CD8-positive, alpha-beta memory T cell (primary cell): ENCODE data around the gene KRTAP10-5. TPM values are rescaled to one million over a fixed set of nuclear protein-coding genes. Genes with fewer than 3 reads are reported as not detected.
A peak's percentile ranks its signal among the peaks of the same experiment; 100 is the strongest.
"Not testable (repeated sequence)": the region's sequence is repeated elsewhere in the genome, so short reads cannot be mapped to it uniquely, and the experiment has no call there.

Experiments
- CTCF ChIA-PET: fragments of 350-600 bp; sonication (Branson Sonifier 250); formaldehyde crosslinking; loops from one replicate; lab custom pipeline; 2021; ENCODE audit warnings: antibody characterized with exemption; lab: Charles Lee
- POLR2A ChIA-PET: fragments of 350-600 bp; sonication (Branson Sonifier 250); formaldehyde crosslinking; loops from one replicate; lab custom pipeline; 2021; ENCODE audit warnings: antibody characterized with exemption; lab: Charles Lee
- DNase-seq, 5 donors: peaks; one replicate each; pipeline versions ENCODE4 v3.0.0 to v3.0.0-alpha.2; 2020 to 2022; ENCODE audit warnings: mixed read lengths in 1 of 5
- H3K27ac ChIP-seq: one replicate; pipeline ENCODE4 v1.7.0; 2013; ENCODE audit warnings: low read depth, mild to moderate bottlenecking, low read length, moderate library complexity
- H3K27me3 ChIP-seq: 2 replicates; pipeline ENCODE4 v1.7.0; 2013; ENCODE audit warnings: low read length, mild to moderate bottlenecking; ENCODE audit not compliant: insufficient read depth, poor library complexity, severe bottlenecking
- H3K36me3 ChIP-seq: 2 replicates; pipeline ENCODE4 v1.7.0; 2013; ENCODE audit warnings: mild to moderate bottlenecking, low read length, moderate library complexity; ENCODE audit not compliant: insufficient read depth
- H3K4me1 ChIP-seq: 2 replicates; pipeline ENCODE4 v1.7.0; 2013; ENCODE audit warnings: mild to moderate bottlenecking, low read length, moderate library complexity; ENCODE audit not compliant: insufficient read depth
- H3K4me3 ChIP-seq: 2 replicates; pipeline ENCODE4 v1.7.0; 2013; ENCODE audit warnings: mild to moderate bottlenecking, low read length
- H3K9me3 ChIP-seq: 2 replicates; pipeline ENCODE4 v1.7.0; 2013; ENCODE audit warnings: mild to moderate bottlenecking, low read length
- H3K27ac Mint-ChIP-seq, 8 donors: one replicate each; pipeline ENCODE4 v1.8.0; 2020 to 2021; ENCODE audit warnings: mixed read lengths in 8 of 8, mild to moderate bottlenecking in 6 of 8, inconsistent platforms in 3 of 8, moderate library complexity in 3 of 8
- H3K27me3 Mint-ChIP-seq, 2 donors: one replicate each; pipeline ENCODE4 v1.8.0; 2020 to 2021; ENCODE audit warnings: mixed read lengths in 2 of 2, mild to moderate bottlenecking in 1 of 2, moderate library complexity in 1 of 2
- H3K36me3 Mint-ChIP-seq, 3 donors: one replicate each; pipeline ENCODE4 v1.8.0; 2020 to 2021; ENCODE audit warnings: mixed read lengths in 3 of 3, inconsistent platforms in 1 of 3, mild to moderate bottlenecking in 1 of 3
- H3K4me1 Mint-ChIP-seq, 3 donors: one replicate each; pipeline ENCODE4 v1.8.0; 2020 to 2021; ENCODE audit warnings: mixed read lengths in 3 of 3, inconsistent platforms in 1 of 3, mild to moderate bottlenecking in 1 of 3
- H3K4me3 Mint-ChIP-seq, 7 donors: one replicate each; pipeline ENCODE4 v1.8.0; 2020 to 2021; ENCODE audit warnings: mixed read lengths in 7 of 7, mild to moderate bottlenecking in 6 of 7, moderate library complexity in 4 of 7, inconsistent platforms in 2 of 7
- H3K9me3 Mint-ChIP-seq, 5 donors: one replicate each; pipeline ENCODE4 v1.8.0; 2020 to 2022; ENCODE audit warnings: mixed read lengths in 5 of 5, mild to moderate bottlenecking in 3 of 5, moderate library complexity in 2 of 5, inconsistent platforms in 1 of 5
- polyA plus RNA-seq: library from polyadenylated mRNA; unstranded; fragments of 300-500 nt; fragmentation: Illumina TruSeq; gene quantifications from one replicate; pipeline ENCODE4 v1.2.3, GENCODE V29; 2021
- total RNA-seq, 2 experiments: library from RNA; stranded (reverse); gene quantifications; one replicate each; pipeline ENCODE4 v1.2.3, GENCODE V29; 2021

Gene KRTAP10-5
- total and polyA plus RNA-seq, 3 experiments from 2014 or later = not detected

- H3K36me3 ChIP-seq = no peaks in the 10 kb centered on the region
- H3K4me3 Mint-ChIP-seq = peak overlapping the region in 6 of 7 donors; percentile 7 to 53 (median 26)
- H3K9me3 ChIP-seq = no peaks in the 10 kb centered on the region
- H3K27ac ChIP-seq = no peak overlapping the region
- H3K4me1 Mint-ChIP-seq = peaks cover 10 to 14% (median 14%) of the 10 kb centered on the region in 3 donors
- ChIA-PET CTCF (no interaction called here), POLR2A (no interaction called here)
- peaks cover 1 to 25% (median 4%) of the 10 kb centered on the region in 3 donors for H3K36me3 Mint-ChIP-seq
- H3K27me3 Mint-ChIP-seq = peaks cover 4 to 7% of the 10 kb centered on the region in 2 donors
- no peak for DNase-seq
- H3K4me1 ChIP-seq = peaks cover 5% of the 10 kb centered on the region
- peak overlapping the region in 6 of 8 donors; percentile 5 to 79 (median 52) for H3K27ac Mint-ChIP-seq
- H3K4me3 ChIP-seq = no peak overlapping the region
- no peaks in the 10 kb centered on the region for H3K27me3 ChIP-seq
- peaks cover 5 to 25% (median 21%) of the 10 kb centered on the region in 5 donors for H3K9me3 Mint-ChIP-seq
These were observed 15.4 kb downstream of the KRTAP10-5 start for GRCh38 chr21:44564886-44565598.

DNA sequence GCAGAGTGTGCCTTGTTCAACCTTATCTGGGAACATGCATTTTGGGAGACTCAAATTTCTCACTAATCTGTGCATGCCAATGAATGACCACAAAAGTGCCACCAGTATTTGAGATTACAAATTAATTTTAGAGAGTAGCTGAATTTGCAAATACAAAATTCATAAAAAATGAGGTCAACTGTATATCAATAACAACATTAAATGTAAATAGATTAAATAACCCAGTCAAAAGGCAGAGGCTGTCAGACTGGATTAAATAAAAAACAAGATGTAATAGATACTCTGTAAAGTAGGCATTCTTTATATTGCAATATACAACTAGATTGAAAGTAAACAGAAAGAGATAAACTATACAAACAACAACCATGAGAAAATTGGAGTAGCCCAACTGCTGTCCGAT is 16.3 kb downstream of the KRTAP10-5 start:
- Mint-ChIP-seq H3K4me1 (peaks cover 10 to 14% (median 14%) of the 10 kb centered on the region in 3 donors), H3K27me3 (peaks cover 0 to 2% of the 10 kb centered on the region in 2 donors), H3K27ac (peak overlapping the region in 1 of 8 donors; percentile 57), H3K9me3 (peaks cover 5 to 29% (median 21%) of the 10 kb centered on the region in 5 donors), H3K4me3 (no peak overlapping the region), H3K36me3 (peaks cover 1 to 32% (median 4%) of the 10 kb centered on the region in 3 donors)
- no peaks in the 10 kb centered on the region for H3K27me3 ChIP-seq
- no peaks in the 10 kb centered on the region for H3K36me3 ChIP-seq
- H3K4me1 ChIP-seq = peaks cover 5% of the 10 kb centered on the region
- H3K4me3 ChIP-seq = no peak overlapping the region
- ChIA-PET CTCF (interaction anchor here (1.2 kb wide), 1 partner anchor 53 kb away, joined by 3 read pairs; no protein-coding TSS in a partner anchor), POLR2A (no interaction called here)
- peaks cover 4% of the 10 kb centered on the region for H3K9me3 ChIP-seq
- H3K27ac ChIP-seq = no peak overlapping the region
- DNase-seq = no peak

- Mint-ChIP-seq H3K4me1 (no peaks in the 10 kb centered on the region), H3K27ac (peak within 1 kb of the TSS in 2 of 8 donors; percentile 48 to 92), H3K4me3 (no peak within 1 kb of the TSS), H3K36me3 (peaks cover 1 to 34% (median 4%) of the 10 kb centered on the region in 3 donors), H3K27me3 (peaks cover 2 to 8% of the 10 kb centered on the region in 2 donors), H3K9me3 (peaks cover 3 to 33% (median 23%) of the 10 kb centered on the region in 5 donors)
- DNase-seq = no peak
- ChIA-PET CTCF (no interaction called here), POLR2A (no interaction called here)
- no peak within 1 kb of the TSS for H3K4me3 ChIP-seq
- H3K36me3 ChIP-seq = no peaks in the 10 kb centered on the region
- H3K9me3 ChIP-seq = peaks cover 4% of the 10 kb centered on the region
- no peak within 1 kb of the TSS for H3K27ac ChIP-seq
- no peaks in the 10 kb centered on the region for H3K27me3 ChIP-seq
- H3K4me1 ChIP-seq = no peaks in the 10 kb centered on the region
These were observed 21.7 kb downstream of the KRTAP10-5 start, which contains the start of gene KRTAP10-3 for GRCh38 chr21:44558695-44559094. TSS of gene KRTAP10-3 (minus strand) at chr21:44558795. CDS start at chr21:44558715, 80 bp downstream.

GRCh38 chr21:44558329-44558675 is 22.1 kb downstream of the KRTAP10-5 start:
- H3K4me1 ChIP-seq, H3K9me3 ChIP-seq, H3K36me3 ChIP-seq, H3K27me3 ChIP-seq, DNase-seq, H3K4me1 Mint-ChIP-seq, H3K4me3 Mint-ChIP-seq, H3K27me3 Mint-ChIP-seq, H3K4me3 ChIP-seq, H3K27ac Mint-ChIP-seq, CTCF ChIA-PET, H3K27ac ChIP-seq, POLR2A ChIA-PET: not testable (repeated sequence)
- Mint-ChIP-seq H3K9me3 (peaks cover 6 to 37% (median 22%) of the 10 kb centered on the region in 5 donors), H3K36me3 (peaks cover 1 to 38% (median 4%) of the 10 kb centered on the region in 3 donors)

DNA sequence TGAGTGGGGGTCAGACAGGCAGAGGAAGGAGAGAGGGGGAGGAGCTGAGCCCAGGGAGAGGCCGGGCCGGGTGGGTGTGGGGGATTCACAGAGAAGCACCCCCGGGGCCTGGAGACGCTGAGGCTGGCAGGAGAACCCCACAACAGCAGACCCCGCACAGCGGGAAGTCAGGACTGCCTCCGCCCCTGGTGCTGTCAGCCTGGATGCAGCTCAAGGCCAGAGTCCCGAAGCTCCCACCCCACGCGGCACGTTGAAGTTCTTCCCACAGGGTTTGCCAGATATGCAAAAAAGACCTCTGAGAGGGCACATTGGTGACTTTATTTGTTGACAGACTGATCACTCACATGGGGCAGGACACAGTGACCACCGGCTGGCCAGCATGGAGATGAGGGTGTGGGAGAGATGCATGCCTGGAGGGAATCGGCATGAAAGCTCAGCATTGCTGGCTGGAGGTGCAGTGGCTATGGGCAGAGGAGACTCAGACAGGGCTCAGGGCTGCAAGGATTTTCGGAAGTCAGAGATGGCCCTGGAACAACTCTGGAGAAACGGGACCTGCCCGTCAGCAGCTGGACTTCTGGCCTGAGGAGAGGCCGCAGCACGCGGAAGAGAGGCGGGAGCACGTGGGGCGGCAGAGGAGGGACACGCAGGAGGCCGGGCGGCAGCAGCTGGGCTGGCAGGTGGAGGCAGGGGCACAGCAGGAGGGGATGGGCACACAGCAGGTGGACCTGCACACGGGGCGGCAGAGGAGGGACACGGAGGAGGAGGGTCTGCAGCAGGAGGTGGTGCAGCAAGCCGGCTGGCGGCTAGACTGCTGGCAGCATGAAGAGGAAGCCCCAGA is 22.7 kb downstream of the KRTAP10-5 start:
- H3K27me3 Mint-ChIP-seq = peaks cover 2 to 8% of the 10 kb centered on the region in 2 donors
- H3K4me1 Mint-ChIP-seq = no peaks in the 10 kb centered on the region
- ChIA-PET POLR2A (no interaction called here), CTCF (interaction anchor here (0.9 kb wide), 1 partner anchor 185 kb away, joined by 4 read pairs; no protein-coding TSS in a partner anchor)
- H3K36me3 Mint-ChIP-seq = peaks cover 1 to 43% (median 4%) of the 10 kb centered on the region in 3 donors
- no peak for DNase-seq
- Histone ChIP-seq H3K4me1 (no peaks in the 10 kb centered on the region), H3K9me3 (peaks cover 4% of the 10 kb centered on the region), H3K27ac (no peak overlapping the region), H3K36me3 (no peaks in the 10 kb centered on the region), H3K27me3 (no peaks in the 10 kb centered on the region), H3K4me3 (no peak overlapping the region)
- peaks cover 9 to 41% (median 20%) of the 10 kb centered on the region in 5 donors for H3K9me3 Mint-ChIP-seq
- H3K4me3 Mint-ChIP-seq = no peak overlapping the region
- peak overlapping the region in 1 of 8 donors; percentile 92 for H3K27ac Mint-ChIP-seq

DNA sequence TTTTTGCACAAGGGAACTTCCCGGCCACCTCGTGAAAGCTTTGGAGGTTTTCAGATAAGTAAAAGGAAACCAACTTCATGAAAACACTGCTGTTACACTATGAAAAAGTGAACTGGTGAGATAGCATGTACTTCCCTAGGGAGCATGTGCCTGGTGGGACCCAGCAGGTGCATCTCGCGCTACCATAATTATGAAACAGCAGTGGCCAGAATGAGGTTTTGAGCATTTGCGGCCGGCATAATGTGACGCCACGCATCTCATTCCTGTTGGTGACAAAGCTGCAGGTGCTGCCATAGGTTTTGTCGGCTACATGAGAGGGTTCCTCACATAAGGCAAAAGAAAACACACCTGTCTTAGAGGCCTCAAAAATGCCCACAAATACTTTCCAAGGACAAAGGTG is 23.5 kb downstream of the KRTAP10-5 start:
- H3K27ac Mint-ChIP-seq = no peak overlapping the region
- H3K27me3 Mint-ChIP-seq = peaks cover 2 to 8% of the 10 kb centered on the region in 2 donors
- H3K9me3 ChIP-seq = peaks cover 4% of the 10 kb centered on the region
- H3K4me1 ChIP-seq = no peaks in the 10 kb centered on the region
- H3K27me3 ChIP-seq = no peaks in the 10 kb centered on the region
- POLR2A ChIA-PET = no interaction called here
- peaks cover 9 to 32% (median 15%) of the 10 kb centered on the region in 5 donors for H3K9me3 Mint-ChIP-seq
- DNase-seq = no peak
- no peak overlapping the region for H3K27ac ChIP-seq
- H3K4me3 ChIP-seq = no peak overlapping the region
- peaks cover 0 to 36% (median 1%) of the 10 kb centered on the region in 3 donors for H3K36me3 Mint-ChIP-seq
- no peaks in the 10 kb centered on the region for H3K36me3 ChIP-seq
- CTCF ChIA-PET = interaction anchor here (0.9 kb wide), 1 partner anchor 186 kb away, joined by 4 read pairs; no protein-coding TSS in a partner anchor
- no peak overlapping the region for H3K4me3 Mint-ChIP-seq
- H3K4me1 Mint-ChIP-seq = no peaks in the 10 kb centered on the region

GRCh38 chr21:44555200-44555875 is 25.1 kb downstream of the KRTAP10-5 start:
- Mint-ChIP-seq H3K27ac (no peak overlapping the region), H3K36me3 (peaks cover 0 to 24% (median 0%) of the 10 kb centered on the region in 3 donors), H3K27me3 (peaks cover 3 to 8% of the 10 kb centered on the region in 2 donors), H3K4me1 (no peaks in the 10 kb centered on the region), H3K9me3 (peaks cover 2 to 19% (median 8%) of the 10 kb centered on the region in 5 donors), H3K4me3 (no peak overlapping the region)
- no peaks in the 10 kb centered on the region for H3K4me1 ChIP-seq
- no peaks in the 10 kb centered on the region for H3K36me3 ChIP-seq
- no peak overlapping the region for H3K4me3 ChIP-seq
- DNase-seq = no peak
- CTCF ChIA-PET = no interaction called here
- POLR2A ChIA-PET = no interaction called here
- H3K9me3 ChIP-seq = peaks cover 4% of the 10 kb centered on the region
- H3K27me3 ChIP-seq = no peaks in the 10 kb centered on the region
- H3K27ac ChIP-seq = no peak overlapping the region
